Endothelial cell of umbilical vein (primary cell): ENCODE data around the gene SPATS2L. TPM values are rescaled to one million over a fixed set of nuclear protein-coding genes. Genes with fewer than 3 reads are reported as not detected.
A peak's percentile ranks its signal among the peaks of the same experiment; 100 is the strongest.

ENCODE experiments used
- BruUV-seq: library from RNA; stranded (reverse); fragments of 400-500 nt; replicated peaks from 2 replicates; lab custom pipeline; 2021; lab: Mats Ljungman, UMichigan
- CTCF ChIA-PET: fragments of 300-600, 350-600 bp; sonication (Branson Sonifier 250); formaldehyde crosslinking; loops from one replicate; lab custom pipeline; 2021; ENCODE audit warnings: antibody characterized with exemption, inconsistent platforms; lab: Charles Lee
- POLR2A ChIA-PET: fragments of 300-600, 350-600 bp; sonication (Branson Sonifier 250); formaldehyde crosslinking; loops from one replicate; lab custom pipeline; 2021; ENCODE audit warnings: antibody characterized with exemption, inconsistent platforms; lab: Charles Lee
- DNase-seq: peaks from one replicate; pipeline ENCODE4 v3.0.0-alpha.2; 2011; ENCODE audit warnings: low read depth, low spot score
- FAIRE-seq: peaks from 2 replicates; lab custom pipeline; 2011; peaks lifted over from hg19 to GRCh38; lab: Jason Lieb, UNC
- H2AFZ ChIP-seq: 2 replicates; pipeline ENCODE4 v1.6.0; 2012; ENCODE audit warnings: low read depth, low read length, control low read depth, inconsistent platforms
- H3K27ac ChIP-seq: 2 replicates; pipeline ENCODE4 v1.5.1; 2011; ENCODE audit warnings: low read depth, mild to moderate bottlenecking, control low read depth, low read length, moderate library complexity; ENCODE audit not compliant: insufficient read depth
- H3K27me3 ChIP-seq, 2 experiments: 2 replicates each; pipeline versions ENCODE4 v1.6.0 to v1.6.1; 2011; ENCODE audit warnings: low read length in 2 of 2, mixed read lengths in 1 of 2; ENCODE audit not compliant: control insufficient read depth in 2 of 2, insufficient read depth in 2 of 2
- H3K36me3 ChIP-seq, 2 experiments: 2 replicates in 1 of 2; 3 replicates in 1 of 2; pipeline ENCODE4 v1.5.1; 2011; ENCODE audit warnings: low read length in 2 of 2, mild to moderate bottlenecking in 1 of 2, moderate library complexity in 1 of 2; ENCODE audit not compliant: control insufficient read depth in 2 of 2, insufficient read depth in 2 of 2; ENCODE audit errors: extremely low read depth in 1 of 2
- H3K4me1 ChIP-seq: 3 replicates; pipeline ENCODE4 v1.5.1; 2011; ENCODE audit warnings: mild to moderate bottlenecking, low read length; ENCODE audit not compliant: control insufficient read depth, insufficient read depth; ENCODE audit errors: extremely low read depth
- H3K4me2 ChIP-seq: 2 replicates; pipeline ENCODE4 v1.6.1; 2011; ENCODE audit warnings: low read length, control low read depth, mixed read lengths; ENCODE audit not compliant: insufficient read depth
- H3K4me3 ChIP-seq, 3 experiments: fragments of 200-600 bp in 1 of 3; sonication (generic), shearing (Covaris generic) in 1 of 3; replicated peaks in 1 of 3; 2 replicates each; pipeline ENCODE4 v1.5.1; 2011 to 2016; ENCODE audit warnings: control low read depth in 3 of 3, low read length in 3 of 3, mild to moderate bottlenecking in 2 of 3, inconsistent platforms in 1 of 3, low read depth in 1 of 3, moderate library complexity in 1 of 3; ENCODE audit not compliant: insufficient read depth in 1 of 3
- H3K79me2 ChIP-seq: 2 replicates; pipeline ENCODE4 v1.6.0; 2012; ENCODE audit warnings: low read length, inconsistent platforms; ENCODE audit not compliant: control insufficient read depth, insufficient read depth
- H3K9ac ChIP-seq: replicated peaks from 2 replicates; pipeline ENCODE3; 2011; ENCODE audit warnings: low read length, control low read depth; ENCODE audit not compliant: insufficient read depth; ENCODE audit errors: extremely low read depth
- H3K9me1 ChIP-seq: replicated peaks from 3 replicates; pipeline ENCODE4 v1.6.0; 2011; ENCODE audit warnings: mild to moderate bottlenecking, low read length; ENCODE audit not compliant: control insufficient read depth, insufficient read depth; ENCODE audit errors: extremely low read depth
- H3K9me3 ChIP-seq: replicated peaks from 2 replicates; pipeline ENCODE4 v1.5.1; 2012; ENCODE audit warnings: low read length, inconsistent platforms; ENCODE audit not compliant: control insufficient read depth, insufficient read depth
- H4K20me1 ChIP-seq: replicated peaks from 2 replicates; pipeline ENCODE3; 2011; ENCODE audit warnings: mild to moderate bottlenecking, low read length; ENCODE audit not compliant: control insufficient read depth, insufficient read depth; ENCODE audit errors: extremely low read depth
- FOS ChIP-seq: IDR thresholded peaks from 2 replicates; pipeline ENCODE4 v1.6.1; 2011; ENCODE audit warnings: mild to moderate bottlenecking, low read length, moderate library complexity, borderline replicate concordance; ENCODE audit not compliant: insufficient read depth
- MYC ChIP-seq: IDR thresholded peaks from one replicate; pipeline ENCODE4 v1.6.1; 2011; ENCODE audit warnings: mild to moderate bottlenecking, low read depth, low read length
- POLR2AphosphoS5 ChIP-seq: IDR thresholded peaks from 2 replicates; pipeline ENCODE4 v1.6.1; 2012; ENCODE audit warnings: low read depth, mild to moderate bottlenecking, control low read depth, low read length, moderate library complexity; ENCODE audit not compliant: insufficient read depth
- dilution Hi-C: fragments of 300-500 bp; cut with MboI; formaldehyde crosslinking; loops from one replicate; pipeline ENCODE4 v1.15.0; 2019; ENCODE audit warnings: low sequenced_read_pairs; ENCODE audit not compliant: extremely low pct_ligation_motif_present
- intact Hi-C: fragments of 100-400 bp; cut with micrococcal nuclease; formaldehyde crosslinking; loops from one replicate; pipeline ENCODE4 v1.10.0; 2022
- polyA plus RNA-seq, 4 experiments: library from polyadenylated mRNA; depleted of rRNA in 3 of 4; stranded (reverse) in 3 of 4; unstranded in 1 of 4; fragments of >200 nt; gene quantifications; 2 replicates each; pipeline versions ENCODE4 v1.2.1 to v1.2.3, GENCODE V29; 2011 to 2012; ENCODE audit warnings: missing spikeins in 1 of 4
- total RNA-seq: library from RNA; stranded (reverse); gene quantifications from 2 replicates; pipeline ENCODE4 v1.2.3, GENCODE V29; 2021
- TF ChIP-seq, protein P1 (sequence below): IDR thresholded peaks from 2 replicates; pipeline ENCODE4 v1.6.1; 2011; ENCODE audit not compliant: insufficient read depth, insufficient read length
- TF ChIP-seq, protein P2 (sequence below), 2 donors: IDR thresholded peaks; 1 replicate in 1 of 2; 2 replicates in 1 of 2; pipeline ENCODE4 v1.5.1; 2011; ENCODE audit warnings: low read length in 2 of 2, mild to moderate bottlenecking in 2 of 2, moderate library complexity in 2 of 2, control low read depth in 1 of 2, inconsistent platforms in 1 of 2, low read depth in 1 of 2; ENCODE audit not compliant: insufficient read depth in 1 of 2; ENCODE audit errors: extremely low read depth in 1 of 2

The SPATS2L gene
- total and polyA plus RNA-seq, 2 donors (not counting 3 experiments of a cell fraction or from before 2014, with no cell fraction given), result 29.1 to 72.9 TPM

DNA sequence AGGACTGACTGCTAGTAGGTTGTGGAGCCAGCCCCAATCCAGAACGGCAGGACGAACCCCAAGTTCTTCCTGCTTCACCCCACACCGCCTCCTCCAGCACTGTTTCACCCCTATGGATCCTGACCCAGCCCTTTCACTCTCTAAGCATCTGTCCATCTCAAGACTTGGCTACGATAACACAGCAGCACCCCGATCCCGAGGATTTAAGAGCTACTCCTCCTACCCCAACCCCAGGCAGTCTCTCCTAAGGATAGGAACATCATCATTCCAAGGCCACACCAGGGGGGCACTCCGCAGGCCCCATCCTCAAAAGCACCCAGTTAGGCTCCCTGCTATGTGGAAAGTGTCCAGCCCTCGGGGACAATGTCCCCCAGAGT lies 202.7 kb downstream of the SPATS2L start:
- H3K4me2 ChIP-seq, result peak overlapping the region; percentile 81
- TF ChIP-seq POLR2AphosphoS5 (no peak), FOS (no peak), MYC (no peak)
- TF ChIP-seq, protein P1, sequence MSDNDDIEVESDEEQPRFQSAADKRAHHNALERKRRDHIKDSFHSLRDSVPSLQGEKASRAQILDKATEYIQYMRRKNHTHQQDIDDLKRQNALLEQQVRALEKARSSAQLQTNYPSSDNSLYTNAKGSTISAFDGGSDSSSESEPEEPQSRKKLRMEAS, result no peak
- TF ChIP-seq, protein P2, sequence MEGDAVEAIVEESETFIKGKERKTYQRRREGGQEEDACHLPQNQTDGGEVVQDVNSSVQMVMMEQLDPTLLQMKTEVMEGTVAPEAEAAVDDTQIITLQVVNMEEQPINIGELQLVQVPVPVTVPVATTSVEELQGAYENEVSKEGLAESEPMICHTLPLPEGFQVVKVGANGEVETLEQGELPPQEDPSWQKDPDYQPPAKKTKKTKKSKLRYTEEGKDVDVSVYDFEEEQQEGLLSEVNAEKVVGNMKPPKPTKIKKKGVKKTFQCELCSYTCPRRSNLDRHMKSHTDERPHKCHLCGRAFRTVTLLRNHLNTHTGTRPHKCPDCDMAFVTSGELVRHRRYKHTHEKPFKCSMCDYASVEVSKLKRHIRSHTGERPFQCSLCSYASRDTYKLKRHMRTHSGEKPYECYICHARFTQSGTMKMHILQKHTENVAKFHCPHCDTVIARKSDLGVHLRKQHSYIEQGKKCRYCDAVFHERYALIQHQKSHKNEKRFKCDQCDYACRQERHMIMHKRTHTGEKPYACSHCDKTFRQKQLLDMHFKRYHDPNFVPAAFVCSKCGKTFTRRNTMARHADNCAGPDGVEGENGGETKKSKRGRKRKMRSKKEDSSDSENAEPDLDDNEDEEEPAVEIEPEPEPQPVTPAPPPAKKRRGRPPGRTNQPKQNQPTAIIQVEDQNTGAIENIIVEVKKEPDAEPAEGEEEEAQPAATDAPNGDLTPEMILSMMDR (IDR thresholded peaks at IDR 0.05; ENCODE audit: extremely low read depth in 1 of 2, insufficient read depth in 1 of 2, low read depth in 1 of 2, low read length in 2 of 2), result no peak
- H3K4me1 ChIP-seq, result peaks cover 7% of the 10 kb centered on the region
- H3K36me3 ChIP-seq, result no peaks in the 10 kb centered on the region
- H3K4me3 ChIP-seq, result peak overlapping the region; percentile 45 to 64 (median 62)
- H3K9me1 ChIP-seq, result no peaks in the 10 kb centered on the region
- dilution Hi-C loops, result no loop called here
- no peaks in the 10 kb centered on the region for H3K79me2 ChIP-seq
- peak; percentile 40 for FAIRE-seq
- H3K27me3 ChIP-seq, result peaks cover 17 to 30% of the 10 kb centered on the region in 2 experiments
- peak overlapping the region; percentile 23 for H3K27ac ChIP-seq
- no peaks in the 10 kb centered on the region for H3K9me3 ChIP-seq
- ChIA-PET CTCF (interaction anchor here (0.5 to 1.8 kb wide), 15 partner anchors 11 to 536 kb away, joined by 3 to 12 read pairs (median 5); no protein-coding TSS in a partner anchor), POLR2A (interaction anchor here (1.1 kb wide), 1 partner anchor 17 kb away, joined by 3 read pairs; the partner anchor contains the start of gene SGO2)
- no TSS peak for BruUV-seq
- peak overlapping the region; percentile 67 for H2AFZ ChIP-seq
- no peak for DNase-seq
- peak overlapping the region; percentile 72 for H3K9ac ChIP-seq
- intact Hi-C loops, result no loop called here
- H4K20me1 ChIP-seq, result no peaks in the 10 kb centered on the region
